D721Med (cell line): ENCODE data around the gene AUH.

Source experiments
- DNase-seq: peaks from one replicate; pipeline ENCODE4 v3.0.0; 2011; ENCODE audit warnings: low spot score; ENCODE audit not compliant: insufficient read length
- FAIRE-seq: peaks from 2 replicates; lab custom pipeline; 2011; peaks lifted over from hg19 to GRCh38; lab: Jason Lieb, UNC
- TF ChIP-seq, protein P1 (sequence below): IDR thresholded peaks from 2 replicates; pipeline ENCODE4 v1.5.1; 2012; ENCODE audit warnings: mild to moderate bottlenecking, control low read depth; ENCODE audit not compliant: insufficient read depth; ENCODE audit errors: missing control alignments

The AUH gene

DNA sequence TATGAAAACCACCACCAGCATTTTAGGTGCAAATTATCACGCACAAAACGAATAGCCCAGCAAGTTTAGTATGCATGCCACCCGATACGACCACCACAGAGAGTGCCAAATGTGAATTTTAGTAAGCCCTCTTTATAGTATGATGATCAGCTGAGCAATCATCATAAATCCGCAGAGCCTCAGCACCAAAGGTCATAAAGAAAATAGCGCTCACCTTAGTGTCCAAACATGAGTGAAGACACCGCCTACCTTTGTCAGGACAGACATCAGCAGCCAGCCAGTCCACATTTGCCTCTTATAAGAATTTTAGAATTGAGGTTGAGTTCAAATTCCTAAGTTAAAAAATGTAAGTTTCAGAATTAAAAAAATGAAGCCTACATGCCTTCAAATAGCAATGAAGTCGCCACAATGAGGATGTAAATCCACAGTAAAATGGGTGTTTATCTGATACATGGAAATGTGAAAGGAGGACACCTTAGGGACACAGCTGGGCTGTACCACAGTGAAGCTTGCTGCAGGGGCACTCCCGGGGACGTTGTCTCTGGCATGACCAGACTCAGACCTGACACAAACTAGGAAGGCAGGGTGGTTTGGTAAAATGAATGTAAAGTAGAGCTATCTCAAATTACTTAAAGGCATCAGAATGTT lies 149.0 kb downstream of the AUH start:
- TF ChIP-seq, protein P1, sequence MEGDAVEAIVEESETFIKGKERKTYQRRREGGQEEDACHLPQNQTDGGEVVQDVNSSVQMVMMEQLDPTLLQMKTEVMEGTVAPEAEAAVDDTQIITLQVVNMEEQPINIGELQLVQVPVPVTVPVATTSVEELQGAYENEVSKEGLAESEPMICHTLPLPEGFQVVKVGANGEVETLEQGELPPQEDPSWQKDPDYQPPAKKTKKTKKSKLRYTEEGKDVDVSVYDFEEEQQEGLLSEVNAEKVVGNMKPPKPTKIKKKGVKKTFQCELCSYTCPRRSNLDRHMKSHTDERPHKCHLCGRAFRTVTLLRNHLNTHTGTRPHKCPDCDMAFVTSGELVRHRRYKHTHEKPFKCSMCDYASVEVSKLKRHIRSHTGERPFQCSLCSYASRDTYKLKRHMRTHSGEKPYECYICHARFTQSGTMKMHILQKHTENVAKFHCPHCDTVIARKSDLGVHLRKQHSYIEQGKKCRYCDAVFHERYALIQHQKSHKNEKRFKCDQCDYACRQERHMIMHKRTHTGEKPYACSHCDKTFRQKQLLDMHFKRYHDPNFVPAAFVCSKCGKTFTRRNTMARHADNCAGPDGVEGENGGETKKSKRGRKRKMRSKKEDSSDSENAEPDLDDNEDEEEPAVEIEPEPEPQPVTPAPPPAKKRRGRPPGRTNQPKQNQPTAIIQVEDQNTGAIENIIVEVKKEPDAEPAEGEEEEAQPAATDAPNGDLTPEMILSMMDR, result no peak
- no peak for FAIRE-seq
- no peak for DNase-seq

DNA sequence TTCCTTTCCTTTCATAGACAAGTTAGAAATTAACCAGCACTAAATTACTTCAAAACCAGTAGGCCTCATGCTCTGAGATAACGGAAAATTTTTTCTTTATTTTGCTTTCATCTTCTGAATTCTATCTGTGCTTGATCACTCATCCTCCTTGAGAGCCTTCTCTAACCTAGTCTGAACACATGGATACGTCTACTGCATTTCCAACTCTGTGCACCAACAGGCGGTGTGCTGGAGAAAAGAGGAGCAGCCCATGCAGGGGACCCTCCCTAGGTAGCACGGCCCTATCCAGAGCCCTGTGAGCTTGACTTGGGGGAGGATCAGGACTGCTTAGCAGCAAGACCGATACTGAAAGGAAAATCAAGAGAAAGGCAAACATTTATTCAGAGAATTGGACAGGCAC lies 149.8 kb downstream of the AUH start:
- FAIRE-seq (no peak), DNase-seq (no peak)
- TF ChIP-seq, protein P1, result no peak

DNA sequence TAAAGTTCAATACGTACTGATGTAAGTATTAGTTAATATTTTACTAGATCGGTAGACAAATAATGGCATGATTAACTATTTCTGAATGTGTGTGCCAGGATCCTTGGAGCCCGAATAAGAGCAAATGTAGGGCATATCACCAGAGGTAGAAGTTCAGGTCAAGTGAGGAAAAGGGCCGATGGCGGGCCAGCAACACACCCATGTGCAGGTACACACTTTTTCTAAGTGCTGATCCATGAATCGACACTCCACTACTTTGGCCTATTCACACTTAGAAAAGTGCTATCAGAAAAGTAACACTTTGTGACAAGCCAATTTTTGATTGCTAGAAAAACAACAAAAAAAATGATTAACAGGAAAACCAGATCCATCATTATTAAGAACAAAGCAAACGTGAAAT lies 150.3 kb downstream of the AUH start:
- no peak for DNase-seq
- no peak for FAIRE-seq

DNA sequence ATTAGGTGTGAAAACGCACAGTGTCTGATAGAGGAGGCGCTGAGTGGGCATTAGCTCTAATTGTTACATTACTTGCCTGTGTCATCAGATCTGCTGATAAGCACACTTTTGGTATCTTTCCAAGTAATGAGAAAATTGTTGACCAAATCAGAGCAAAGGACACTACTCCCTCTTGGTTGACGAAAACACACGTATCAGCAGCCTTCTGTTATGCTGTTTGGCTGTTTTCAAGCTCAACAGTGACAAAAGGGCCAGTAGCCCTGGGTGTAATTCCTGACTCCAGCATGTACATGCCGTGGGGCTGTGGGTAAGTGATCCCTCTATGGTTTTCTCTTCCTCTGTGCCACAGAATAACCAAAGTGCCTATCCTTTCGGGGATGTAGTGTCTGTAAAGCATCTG lies 151.4 kb downstream of the AUH start:
- no peak for DNase-seq
- no peak for FAIRE-seq
- TF ChIP-seq, protein P1, result no peak

More for the DNA sequence above, 150.3 kb downstream of the AUH start:
- TF ChIP-seq, protein P1, result no peak

DNA sequence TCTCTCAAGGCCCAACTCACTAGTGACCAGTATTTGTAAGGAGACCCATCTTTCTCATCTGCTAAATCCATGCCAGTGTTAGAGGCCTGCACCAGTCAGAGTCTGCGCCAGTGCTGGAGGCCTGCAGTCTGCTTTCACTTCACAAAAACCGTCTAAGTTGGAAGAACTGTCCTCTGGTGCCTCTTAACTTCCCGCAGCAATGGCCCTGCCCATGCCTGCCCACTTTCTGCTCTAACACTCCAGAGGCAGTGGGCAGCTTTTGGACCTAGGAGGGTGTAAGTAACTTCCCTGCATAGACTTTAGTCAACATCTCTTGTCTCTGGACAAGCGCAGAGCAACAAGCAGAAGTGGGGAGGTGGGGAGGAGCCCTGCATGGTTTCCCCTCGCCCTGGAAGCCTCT lies 152.9 kb downstream of the AUH start:
- FAIRE-seq (no peak), DNase-seq (no peak)
- TF ChIP-seq, protein P1, result no peak

DNA sequence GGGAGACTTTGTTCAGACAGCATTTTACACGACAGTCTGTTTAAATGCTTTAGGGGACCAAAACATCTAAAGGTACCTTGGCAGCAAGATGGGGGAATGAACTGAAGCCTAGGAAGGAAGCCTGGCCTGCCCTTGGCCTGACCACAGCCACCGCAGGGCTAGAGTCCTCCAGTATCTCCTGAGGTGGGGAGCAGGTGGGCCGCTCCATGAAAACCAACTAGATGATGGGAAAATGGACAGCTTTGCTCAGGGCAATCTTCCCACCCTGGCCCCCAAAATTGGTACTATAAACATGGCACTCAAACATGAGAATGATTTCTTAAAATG lies 153.3 kb downstream of the AUH start:
- no peak for FAIRE-seq

More for the DNA sequence above, 153.3 kb downstream of the AUH start:
- DNase-seq, result no peak
- TF ChIP-seq, protein P1, result no peak
